ENCODE measurements around the gene ERCC4.

Gene ERCC4

GRCh38 chr16:13926891-13927290 lies 6.9 kb downstream of the ERCC4 start:
- no peak for DNase-seq (ENCODE audit: low read depth)
- TF ChIP-seq CTCF (IDR thresholded peaks at IDR 0.05; ENCODE audit: low read depth, low read length, missing control alignments), result no peak
- no peak overlapping the region for H3K4me3 ChIP-seq (ENCODE audit: low read depth, low read length)
- in situ Hi-C loops (cut with HindIII; ENCODE audit: low sequenced_read_pairs), result no loop called here

- DNase-seq (ENCODE audit: low read depth), result no peak
- no peak overlapping the region for H3K4me3 ChIP-seq (ENCODE audit: low read depth, low read length)
- in situ Hi-C loops (cut with HindIII; ENCODE audit: low sequenced_read_pairs), result no loop called here
- TF ChIP-seq CTCF (IDR thresholded peaks at IDR 0.05; ENCODE audit: low read depth, low read length, missing control alignments), result no peak
These were observed 8.7 kb downstream of the ERCC4 start for GRCh38 chr16:13928646-13929045.

- TF ChIP-seq CTCF (IDR thresholded peaks at IDR 0.05; ENCODE audit: low read depth, low read length, missing control alignments), result no peak
- no peak for DNase-seq (ENCODE audit: low read depth)
- in situ Hi-C loops (cut with HindIII; ENCODE audit: low sequenced_read_pairs), result no loop called here
- no peak overlapping the region for H3K4me3 ChIP-seq (ENCODE audit: low read depth, low read length)
These were observed 11.9 kb downstream of the ERCC4 start for GRCh38 chr16:13931845-13932244.

- peak; percentile 59 for TF ChIP-seq CTCF (IDR thresholded peaks at IDR 0.05; ENCODE audit: low read depth, low read length, missing control alignments)
- in situ Hi-C loops (cut with HindIII; ENCODE audit: low sequenced_read_pairs), result no loop called here
- no peak for DNase-seq (ENCODE audit: low read depth)
- H3K4me3 ChIP-seq (ENCODE audit: low read depth, low read length), result no peak overlapping the region
These were observed 15.5 kb downstream of the ERCC4 start for GRCh38 chr16:13935408-13935807.

- no peak for TF ChIP-seq CTCF (IDR thresholded peaks at IDR 0.05; ENCODE audit: low read depth, low read length, missing control alignments)
- DNase-seq (ENCODE audit: low read depth), result no peak
- H3K4me3 ChIP-seq (ENCODE audit: low read depth, low read length), result no peak overlapping the region
- in situ Hi-C loops (cut with HindIII; ENCODE audit: low sequenced_read_pairs), result no loop called here
These were observed 16.2 kb downstream of the ERCC4 start for GRCh38 chr16:13936155-13936554.

GRCh38 chr16:13936596-13937081 lies 16.7 kb downstream of the ERCC4 start:
- in situ Hi-C loops (cut with HindIII; ENCODE audit: low sequenced_read_pairs), result no loop called here
- no peak for DNase-seq (ENCODE audit: low read depth)
- no peak for TF ChIP-seq CTCF (IDR thresholded peaks at IDR 0.05; ENCODE audit: low read depth, low read length, missing control alignments)
- no peak overlapping the region for H3K4me3 ChIP-seq (ENCODE audit: low read depth, low read length)

GRCh38 chr16:13937411-13937810 lies 17.5 kb downstream of the ERCC4 start:
- no peak for DNase-seq (ENCODE audit: low read depth)
- no peak overlapping the region for H3K4me3 ChIP-seq (ENCODE audit: low read depth, low read length)
- no peak for TF ChIP-seq CTCF (IDR thresholded peaks at IDR 0.05; ENCODE audit: low read depth, low read length, missing control alignments)
- in situ Hi-C loops (cut with HindIII; ENCODE audit: low sequenced_read_pairs), result no loop called here

Data from astrocyte of the cerebellum (primary cell).